ENCODE results near the gene RNGTT.

DNA sequence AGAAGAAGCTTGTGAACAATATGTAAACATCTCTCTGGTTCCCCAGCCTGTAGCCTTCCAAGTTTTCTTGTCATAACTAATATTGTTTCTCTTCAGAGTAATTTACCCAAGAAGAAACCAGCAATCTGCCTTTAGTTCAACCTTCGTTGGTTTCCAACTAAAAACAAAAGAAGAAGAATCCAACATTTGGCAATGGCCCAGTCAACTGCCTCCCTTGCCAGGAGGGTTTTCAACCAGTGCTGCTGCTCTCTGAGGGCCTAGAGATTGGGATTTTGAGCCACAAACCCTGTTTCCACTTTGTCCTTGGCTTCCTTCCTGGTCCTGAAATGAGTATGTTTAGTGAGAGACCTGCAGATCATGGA is 401.5 kb downstream of the RNGTT start:
- TF ChIP-seq TAF1 (IDR thresholded peaks at IDR 0.05; ENCODE audit: low read depth, low read length): no peak
- no peak for TF ChIP-seq POLR2A (IDR thresholded peaks at IDR 0.05; ENCODE audit: low read depth, low read length)
- TF ChIP-seq POLR2AphosphoS5 (IDR thresholded peaks at IDR 0.05; ENCODE audit: low read depth, low read length): no peak
- TF ChIP-seq SPI1 (IDR thresholded peaks at IDR 0.05; ENCODE audit: low read depth, low read length): no peak
- TF ChIP-seq POU2F2 (IDR thresholded peaks at IDR 0.05; ENCODE audit: low read depth, low read length): no peak
- no peak for TF ChIP-seq PAX5 (IDR thresholded peaks at IDR 0.05; ENCODE audit: insufficient read depth, low read length, severe bottlenecking)

Data from GM12891 (cell line).